ENCODE results near the gene USF3. TPM values are rescaled to one million over a fixed set of nuclear protein-coding genes. Genes with fewer than 3 reads are reported as not detected.

USF3 gene
- total RNA-seq, 1 experiment from 2014 or later, result 13.5 TPM

- TF ChIP-seq ATF3 (IDR thresholded peaks at IDR 0.05) (no peak), RAD21 (IDR thresholded peaks at IDR 0.05; ENCODE audit: low read depth) (no peak), SIN3A (IDR thresholded peaks at IDR 0.05; ENCODE audit: low read depth) (no peak)
These were observed 89.8 kb downstream of the USF3 start (continued) for GRCh38 chr3:113606539-113607218.

GRCh38 chr3:113602836-113603235 lies 93.6 kb downstream of the USF3 start:
- Histone ChIP-seq H3K4me1 (ENCODE audit: control insufficient read depth in 1 of 2, insufficient read depth in 2 of 2, low read length in 2 of 2) (no peaks in the 10 kb centered on the region), H3K4me2 (ENCODE audit: low read length) (no peak overlapping the region), H3K27me3 (ENCODE audit: insufficient read depth, low read length) (no peaks in the 10 kb centered on the region), H3K9me3 (ENCODE audit: control insufficient read depth in 1 of 2, insufficient read depth in 1 of 2, low read depth in 1 of 2, low read length in 2 of 2) (no peaks in the 10 kb centered on the region), H2AFZ (ENCODE audit: low read depth, low read length, poor library complexity, severe bottlenecking) (no peak overlapping the region), H3K9me2 (ENCODE audit: insufficient read depth) (no peaks in the 10 kb centered on the region), H3K4me3 (replicated peaks in 1 of 2; ENCODE audit: low read depth in 1 of 2, low read length in 2 of 2) (no peak overlapping the region), H3K79me2 (ENCODE audit: insufficient read depth, low read length) (no peaks in the 10 kb centered on the region), H4K20me1 (ENCODE audit: insufficient read depth) (no peaks in the 10 kb centered on the region), H3K36me3 (ENCODE audit: control insufficient read depth in 1 of 2, insufficient read depth in 2 of 2, low read length in 2 of 2) (no peaks in the 10 kb centered on the region), H3K9ac (ENCODE audit: low read length) (no peak overlapping the region), H3K27ac (ENCODE audit: low read depth, low read length) (no peak overlapping the region)
- ChIA-PET CTCF (no interaction called here), RAD21 (ENCODE audit: low non-redundant PET in 1 of 2, low total read pairs in 2 of 2, uncharacterized antibody in 2 of 2, unreplicated experiment in 2 of 2) (no interaction called here), POLR2A (no interaction called here)
- TF ChIP-seq EZH2 (IDR thresholded peaks at IDR 0.05), result no peak
- no peak for DNase-seq (ENCODE audit: low read depth, low spot score)
- intact Hi-C loops (cut with micrococcal nuclease), result no loop called here
- ATAC-seq, result no peak
- no TSS peak for BruUV-seq (replicated peaks)

GRCh38 chr3:113602256-113602655 lies 94.2 kb downstream of the USF3 start:
- ATAC-seq (no peak), DNase-seq (ENCODE audit: low read depth, low spot score) (no peak)
- ChIA-PET RAD21 (ENCODE audit: low non-redundant PET in 1 of 2, low total read pairs in 2 of 2, uncharacterized antibody in 2 of 2, unreplicated experiment in 2 of 2) (no interaction called here), CTCF (no interaction called here), POLR2A (no interaction called here)
- Histone ChIP-seq H3K9ac (ENCODE audit: low read length) (no peak overlapping the region), H3K36me3 (ENCODE audit: control insufficient read depth in 1 of 2, insufficient read depth in 2 of 2, low read length in 2 of 2) (no peaks in the 10 kb centered on the region), H4K20me1 (ENCODE audit: insufficient read depth) (no peaks in the 10 kb centered on the region), H2AFZ (ENCODE audit: low read depth, low read length, poor library complexity, severe bottlenecking) (no peak overlapping the region), H3K4me2 (ENCODE audit: low read length) (no peak overlapping the region), H3K79me2 (ENCODE audit: insufficient read depth, low read length) (no peaks in the 10 kb centered on the region), H3K9me3 (ENCODE audit: control insufficient read depth in 1 of 2, insufficient read depth in 1 of 2, low read depth in 1 of 2, low read length in 2 of 2) (no peaks in the 10 kb centered on the region), H3K9me2 (ENCODE audit: insufficient read depth) (no peaks in the 10 kb centered on the region), H3K4me1 (ENCODE audit: control insufficient read depth in 1 of 2, insufficient read depth in 2 of 2, low read length in 2 of 2) (no peaks in the 10 kb centered on the region), H3K27ac (ENCODE audit: low read depth, low read length) (no peak overlapping the region), H3K27me3 (ENCODE audit: insufficient read depth, low read length) (no peaks in the 10 kb centered on the region), H3K4me3 (replicated peaks in 1 of 2; ENCODE audit: low read depth in 1 of 2, low read length in 2 of 2) (no peak overlapping the region)
- intact Hi-C loops (cut with micrococcal nuclease), result no loop called here
- TF ChIP-seq FOSL1 (IDR thresholded peaks at IDR 0.05; ENCODE audit: low read depth) (no peak), CTCF (IDR thresholded peaks at IDR 0.05 in 2 of 3, conservative IDR thresholded peaks at IDR 0.05 in 1 of 3; ENCODE audit: borderline replicate concordance in 1 of 3, insufficient read depth in 1 of 3, low read depth in 2 of 3, low read length in 2 of 3) (no peak), SRF (IDR thresholded peaks at IDR 0.05; ENCODE audit: low read depth) (no peak), MAX (IDR thresholded peaks at IDR 0.05) (no peak)
- BruUV-seq (replicated peaks), result no TSS peak
